GM12878 (cell line): ENCODE data around the gene C1QL1.

ENCODE experiments used
- CBFB ChIP-seq: IDR thresholded peaks from 2 replicates; pipeline ENCODE4 v1.6.1; 2016; ENCODE audit warnings: antibody characterized with exemption, low read depth
- DPF2 ChIP-seq: fragments of 450-650 bp; IDR thresholded peaks from 2 replicates; pipeline ENCODE4 v1.6.1; 2017; ENCODE audit warnings: mild to moderate bottlenecking
- EZH2 ChIP-seq: IDR thresholded peaks from 2 replicates; pipeline ENCODE4 v1.6.1; 2012; ENCODE audit warnings: low read depth, mild to moderate bottlenecking, control low read depth, inconsistent platforms, low read length, borderline replicate concordance; ENCODE audit not compliant: control insufficient read depth
- HDGF ChIP-seq: fragments of 450-650 bp; IDR thresholded peaks from 2 replicates; pipeline ENCODE4 v1.6.1; 2016; ENCODE audit warnings: antibody characterized with exemption
- MEF2A ChIP-seq: IDR thresholded peaks from 2 replicates; pipeline ENCODE4 v1.6.1; 2011; ENCODE audit warnings: low read depth, mild to moderate bottlenecking, low read length, moderate library complexity; ENCODE audit not compliant: insufficient read depth
- RBBP5 ChIP-seq: fragments of 200-600 bp; sonication (generic); conservative IDR thresholded peaks from 2 replicates; pipeline ENCODE4 v1.6.1; 2016
- TF ChIP-seq, protein P1 (sequence below), 3 experiments: IDR thresholded peaks in 2 of 3; conservative IDR thresholded peaks in 1 of 3; 2 replicates each; pipeline ENCODE4 v1.5.1; 2011; ENCODE audit warnings: low read depth in 3 of 3, low read length in 3 of 3, mild to moderate bottlenecking in 3 of 3, control low read depth in 2 of 3, moderate library complexity in 2 of 3, inconsistent platforms in 1 of 3, mixed read lengths in 1 of 3; ENCODE audit not compliant: control insufficient read depth in 2 of 3, insufficient read depth in 1 of 3; ENCODE audit errors: extremely low read depth in 1 of 3

DNA sequence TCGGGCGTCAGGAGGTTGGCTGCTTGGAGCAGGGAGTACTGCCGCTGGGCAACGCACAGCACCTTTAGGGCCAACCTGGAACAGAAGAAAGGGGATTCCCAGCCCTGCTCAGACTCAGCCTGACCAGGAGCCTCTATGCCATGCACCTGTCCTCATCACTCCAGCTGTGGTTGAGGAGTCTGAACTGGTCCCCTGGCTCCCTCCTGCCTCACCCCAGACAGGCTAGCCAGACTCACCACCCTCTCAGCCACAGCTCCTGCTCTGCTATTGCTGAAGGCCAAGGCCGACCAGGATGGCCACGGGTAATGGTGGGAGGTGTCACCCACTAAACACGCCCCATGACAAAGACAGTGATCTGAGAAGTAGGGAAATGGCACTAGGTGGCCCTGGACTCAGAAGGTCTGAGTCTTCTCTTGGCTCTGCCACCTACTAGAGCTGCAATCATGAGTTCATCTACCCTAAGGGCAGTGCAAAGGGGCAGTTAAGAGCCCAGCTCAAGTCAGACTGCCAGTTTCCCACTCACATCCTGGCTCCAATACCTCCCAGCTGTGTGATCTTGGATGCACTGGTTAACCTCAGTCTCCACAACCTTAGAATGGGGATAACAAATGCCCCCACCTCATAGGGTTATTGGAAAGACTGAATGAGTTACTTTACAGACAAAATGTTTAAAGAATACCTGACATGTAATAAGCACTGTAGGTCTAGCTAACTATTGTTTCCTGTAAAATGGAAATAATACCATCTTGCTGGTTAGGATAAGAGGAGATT, 39.0 kb downstream of the C1QL1 start:
- TF ChIP-seq MEF2A (no peak), CBFB (no peak), DPF2 (no peak), EZH2 (no peak), RBBP5 (no peak), HDGF (no peak)
- TF ChIP-seq, protein P1, sequence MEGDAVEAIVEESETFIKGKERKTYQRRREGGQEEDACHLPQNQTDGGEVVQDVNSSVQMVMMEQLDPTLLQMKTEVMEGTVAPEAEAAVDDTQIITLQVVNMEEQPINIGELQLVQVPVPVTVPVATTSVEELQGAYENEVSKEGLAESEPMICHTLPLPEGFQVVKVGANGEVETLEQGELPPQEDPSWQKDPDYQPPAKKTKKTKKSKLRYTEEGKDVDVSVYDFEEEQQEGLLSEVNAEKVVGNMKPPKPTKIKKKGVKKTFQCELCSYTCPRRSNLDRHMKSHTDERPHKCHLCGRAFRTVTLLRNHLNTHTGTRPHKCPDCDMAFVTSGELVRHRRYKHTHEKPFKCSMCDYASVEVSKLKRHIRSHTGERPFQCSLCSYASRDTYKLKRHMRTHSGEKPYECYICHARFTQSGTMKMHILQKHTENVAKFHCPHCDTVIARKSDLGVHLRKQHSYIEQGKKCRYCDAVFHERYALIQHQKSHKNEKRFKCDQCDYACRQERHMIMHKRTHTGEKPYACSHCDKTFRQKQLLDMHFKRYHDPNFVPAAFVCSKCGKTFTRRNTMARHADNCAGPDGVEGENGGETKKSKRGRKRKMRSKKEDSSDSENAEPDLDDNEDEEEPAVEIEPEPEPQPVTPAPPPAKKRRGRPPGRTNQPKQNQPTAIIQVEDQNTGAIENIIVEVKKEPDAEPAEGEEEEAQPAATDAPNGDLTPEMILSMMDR (IDR thresholded peaks at IDR 0.05 in 2 of 3, conservative IDR thresholded peaks at IDR 0.05 in 1 of 3; ENCODE audit: control insufficient read depth in 2 of 3, extremely low read depth in 1 of 3, insufficient read depth in 1 of 3, low read depth in 3 of 3, low read length in 3 of 3): no peak
